Stimulated activated CD8-positive, alpha-beta memory T cell treated with anti-CD3 and anti-CD28 coated beads, Interleukin-12 subunit alpha, Interleukin-12 subunit beta, amount 100 ng/mL, for 24 hours (primary cell): ENCODE results near the gene IFNA13.
"Not testable (repeated sequence)": the region's sequence is repeated elsewhere in the genome, so short reads cannot be mapped to it uniquely, and the experiment has no call there.

ENCODE experiments used
- DNase-seq: peaks from one replicate; pipeline ENCODE4 v3.0.0-alpha.2; 2020; ENCODE audit errors: extremely low read depth

The IFNA13 gene

GRCh38 chr9:21367957-21368356, at the start of gene IFNA13:
Gene IFNA13 (minus strand): TSS chr9:21368057. CDS start chr9:21368010, 47 bp downstream.
- DNase-seq = no peak

- no peak for DNase-seq
These were observed 47.8 kb upstream of the IFNA13 start for GRCh38 chr9:21415493-21416267.

- DNase-seq = no peak
These were observed 46.5 kb upstream of the IFNA13 start for GRCh38 chr9:21414220-21414940.

- no peak for DNase-seq
These were observed 45.8 kb upstream of the IFNA13 start for GRCh38 chr9:21413624-21414023.

- no peak for DNase-seq
These were observed 45.3 kb upstream of the IFNA13 start for GRCh38 chr9:21413151-21413550.

- no peak for DNase-seq
These were observed 44.2 kb upstream of the IFNA13 start for GRCh38 chr9:21412107-21412506.

- DNase-seq = no peak
These were observed 41.0 kb upstream of the IFNA13 start, which contains the start of gene IFNA8 for GRCh38 chr9:21408817-21409216. Gene IFNA8 (plus strand): TSS chr9:21409117. CDS start chr9:21409177, 60 bp downstream.

- DNase-seq = no peak
These were observed 36.3 kb upstream of the IFNA13 start for GRCh38 chr9:21404146-21404545.

GRCh38 chr9:21402386-21403251, 34.8 kb upstream of the IFNA13 start:
- DNase-seq = no peak

GRCh38 chr9:21399956-21400355, 32.1 kb upstream of the IFNA13 start:
- no peak for DNase-seq

- no peak for DNase-seq
These were observed 31.2 kb upstream of the IFNA13 start for GRCh38 chr9:21398955-21399489.

- peak; percentile 16 for DNase-seq
These were observed 28.2 kb upstream of the IFNA13 start for GRCh38 chr9:21395778-21396717.

GRCh38 chr9:21392270-21392669, 24.4 kb upstream of the IFNA13 start:
- no peak for DNase-seq

GRCh38 chr9:21385131-21385670, 17.3 kb upstream of the IFNA13 start, which contains the start of gene IFNA2:
Gene IFNA2 (minus strand): TSS chr9:21385398. CDS start chr9:21385329, 69 bp downstream.
- no peak for DNase-seq

GRCh38 chr9:21383627-21384026, 15.8 kb upstream of the IFNA13 start:
- DNase-seq = no peak

- DNase-seq = no peak
These were observed 13.8 kb upstream of the IFNA13 start for GRCh38 chr9:21381448-21382339.

GRCh38 chr9:21371467-21371866, 3.6 kb upstream of the IFNA13 start:
- not testable (repeated sequence) for DNase-seq

GRCh38 chr9:21367169-21367568, 688 bp downstream of the IFNA13 start:
- not testable (repeated sequence) for DNase-seq

GRCh38 chr9:21362287-21362686, 5.6 kb downstream of the IFNA13 start:
- DNase-seq = no peak
